Activated CD8-positive, alpha-beta memory T cell treated with anti-CD3 and anti-CD28 coated beads for 48 hours (primary cell): ENCODE measurements around the gene CDK4.

Experiments used
- DNase-seq, 3 experiments: peaks; one replicate each; pipeline ENCODE4 v3.0.0-alpha.2; 2020; ENCODE audit warnings: low read depth in 2 of 3, low spot score in 2 of 3

CDK4 gene

GRCh38 chr12:57740656-57741412, 11.3 kb downstream of the CDK4 start:
- peak in 2 of 3 experiments; percentile 33 to 59 for DNase-seq

- DNase-seq = no peak
Measured at GRCh38 chr12:57739914-57740538, 12.1 kb downstream of the CDK4 start.

GRCh38 chr12:57739387-57739786, 12.7 kb downstream of the CDK4 start:
- no peak for DNase-seq

GRCh38 chr12:57738661-57739237, 13.4 kb downstream of the CDK4 start, which contains the start of gene AGAP2:
AGAP2 (minus strand) TSS chr12:57738742; CDS start chr12:57738246, 496 bp downstream.
- no peak for DNase-seq

GRCh38 chr12:57737467-57738460, 14.3 kb downstream of the CDK4 start:
- DNase-seq = no peak

- DNase-seq = no peak
Measured at GRCh38 chr12:57736741-57737466, 15.2 kb downstream of the CDK4 start.

GRCh38 chr12:57735952-57736740, 16.0 kb downstream of the CDK4 start:
- no peak for DNase-seq

- DNase-seq = no peak
Measured at GRCh38 chr12:57735198-57735855, 16.8 kb downstream of the CDK4 start.

- DNase-seq = no peak
Measured at GRCh38 chr12:57734591-57734990, 17.5 kb downstream of the CDK4 start.

- DNase-seq = no peak
Measured at GRCh38 chr12:57733928-57734327, 18.2 kb downstream of the CDK4 start.

GRCh38 chr12:57732726-57733593, 19.1 kb downstream of the CDK4 start:
- DNase-seq = no peak

GRCh38 chr12:57732270-57732669, 19.8 kb downstream of the CDK4 start:
- no peak for DNase-seq

GRCh38 chr12:57731411-57732080, 20.6 kb downstream of the CDK4 start:
- DNase-seq = no peak

GRCh38 chr12:57730336-57731067, 21.6 kb downstream of the CDK4 start:
- DNase-seq = no peak

GRCh38 chr12:57729321-57729844, 22.7 kb downstream of the CDK4 start:
- DNase-seq = no peak

- DNase-seq = no peak
Measured at GRCh38 chr12:57727758-57728395, 24.2 kb downstream of the CDK4 start.
